ENCODE data around the gene CCNT1.
"Not testable (repeated sequence)": the region's sequence is repeated elsewhere in the genome, so short reads cannot be mapped to it uniquely, and the experiment has no call there.

CCNT1 gene

DNA sequence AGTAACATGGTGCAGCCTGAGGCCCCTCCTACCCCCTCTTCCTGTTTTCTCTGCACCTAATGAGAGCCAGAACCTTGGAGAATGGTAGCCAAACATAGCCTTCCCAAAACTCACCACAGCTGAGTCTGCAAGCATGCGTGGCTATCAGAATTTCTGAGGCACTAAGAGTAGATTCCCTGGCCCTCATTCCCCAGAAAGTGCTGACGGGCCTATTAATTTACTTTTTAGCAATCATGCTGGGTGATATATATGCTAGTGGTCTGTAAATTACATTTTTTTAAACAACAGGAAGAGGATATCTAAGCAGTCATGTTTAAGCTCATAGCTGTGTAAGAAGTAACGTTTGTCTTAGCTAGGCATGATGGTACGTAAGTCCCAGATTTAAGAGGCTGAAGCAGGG is 64.8 kb downstream of the CCNT1 start:
- intact Hi-C loops (cut with DNase I), result no loop called here
- no peak for DNase-seq

DNA sequence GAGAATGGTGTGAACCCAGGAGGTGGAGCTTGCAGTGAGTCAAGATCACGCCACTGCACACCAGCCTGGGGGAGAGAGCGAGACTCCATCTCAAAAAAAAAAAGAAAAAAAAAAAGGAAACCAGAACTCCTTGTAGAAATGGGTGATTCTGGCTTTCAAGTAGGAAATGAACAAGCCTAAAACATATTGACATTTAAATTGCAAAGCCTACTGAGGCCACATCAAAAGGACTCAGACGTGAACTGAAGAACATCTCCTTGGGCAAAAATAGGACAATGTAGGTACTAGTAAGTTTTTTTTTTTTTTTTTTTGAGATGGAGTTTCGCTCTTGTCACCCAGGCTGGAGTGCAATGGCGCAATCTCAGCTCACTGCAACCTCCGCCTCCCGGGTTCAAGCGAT is 71.2 kb downstream of the CCNT1 start:
- DNase-seq; intact Hi-C loops (cut with DNase I): not testable (repeated sequence)

DNA sequence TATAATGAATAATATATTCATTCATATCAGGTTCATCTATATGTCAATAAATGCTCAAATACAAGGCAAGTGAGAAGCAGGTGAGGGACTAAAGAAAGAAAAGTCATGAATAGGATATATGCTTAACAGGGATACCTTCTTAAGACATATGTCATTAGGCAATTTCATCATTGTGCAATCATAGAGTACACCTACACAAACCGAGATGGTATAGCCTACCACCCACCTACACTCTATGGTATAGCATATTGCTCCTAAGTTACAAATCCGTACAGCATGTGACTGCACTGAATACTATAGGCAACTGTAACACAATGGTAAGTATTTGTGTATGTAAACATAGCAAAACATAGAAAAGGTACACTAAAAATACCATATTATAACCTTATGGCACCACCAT is 73.5 kb downstream of the CCNT1 start:
- intact Hi-C loops (cut with DNase I), result no loop called here
- no peak for DNase-seq

DNA sequence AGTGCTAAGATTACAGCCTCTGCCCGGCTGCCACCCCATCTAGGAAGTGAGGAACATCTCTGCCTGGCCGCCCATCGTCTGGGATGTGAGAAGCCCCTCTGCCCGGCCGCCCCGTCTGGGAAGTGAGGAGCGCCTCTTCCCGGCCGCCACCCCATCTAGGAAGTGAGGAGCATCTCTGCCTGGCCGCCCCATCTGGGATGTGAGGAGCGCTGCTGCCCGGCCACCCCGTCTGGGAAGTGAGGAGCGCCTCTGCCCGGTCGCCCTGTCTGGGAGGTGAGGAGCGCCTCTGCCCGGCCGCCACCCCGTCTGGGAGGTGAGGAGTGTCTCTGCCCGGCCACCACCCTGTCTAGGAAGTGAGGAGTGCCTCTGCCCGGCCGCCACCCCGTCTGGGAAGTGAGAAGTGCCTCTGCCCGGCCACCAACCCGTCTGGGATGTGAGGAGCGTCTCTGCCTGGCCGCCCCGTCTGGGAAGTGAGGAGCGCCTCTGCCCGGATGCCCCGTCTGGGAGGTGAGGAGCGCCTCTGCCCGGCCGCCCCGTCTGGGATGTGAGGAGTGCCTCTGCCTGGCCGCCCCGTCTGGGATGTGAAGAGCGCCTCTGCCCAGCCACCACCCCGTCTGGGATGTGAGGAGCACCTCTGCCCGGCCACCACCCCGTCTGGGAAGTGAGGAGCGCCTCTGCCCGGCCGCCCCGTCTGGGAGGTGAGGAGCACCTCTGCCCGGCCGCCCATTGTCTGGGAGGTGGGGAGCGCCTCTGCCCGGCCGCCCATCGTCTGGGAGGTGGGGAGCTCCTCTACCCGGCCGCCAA is 74.6 kb downstream of the CCNT1 start:
- DNase-seq; intact Hi-C loops (cut with DNase I): not testable (repeated sequence)

DNA sequence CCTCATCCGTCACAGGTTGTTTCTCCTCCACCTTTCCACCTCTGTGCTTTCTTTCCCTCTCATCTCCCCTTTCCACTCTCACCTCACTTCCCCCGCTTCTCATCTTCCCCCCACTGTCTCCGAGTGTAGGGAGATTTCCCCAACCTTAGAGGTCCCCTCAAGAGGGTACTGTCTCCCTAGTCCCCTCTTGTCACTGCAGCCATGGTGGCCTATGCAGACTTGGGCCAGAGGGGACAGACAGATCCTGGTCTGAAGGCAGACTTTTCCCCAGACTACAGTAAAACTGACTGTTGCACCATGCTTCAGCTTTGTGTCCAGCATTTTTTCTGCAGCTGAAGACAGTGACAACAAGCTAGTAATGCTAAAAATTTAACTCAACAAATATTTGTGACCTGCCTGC is 75.7 kb downstream of the CCNT1 start:
- DNase-seq, result no peak
- intact Hi-C loops (cut with DNase I), result no loop called here

DNA sequence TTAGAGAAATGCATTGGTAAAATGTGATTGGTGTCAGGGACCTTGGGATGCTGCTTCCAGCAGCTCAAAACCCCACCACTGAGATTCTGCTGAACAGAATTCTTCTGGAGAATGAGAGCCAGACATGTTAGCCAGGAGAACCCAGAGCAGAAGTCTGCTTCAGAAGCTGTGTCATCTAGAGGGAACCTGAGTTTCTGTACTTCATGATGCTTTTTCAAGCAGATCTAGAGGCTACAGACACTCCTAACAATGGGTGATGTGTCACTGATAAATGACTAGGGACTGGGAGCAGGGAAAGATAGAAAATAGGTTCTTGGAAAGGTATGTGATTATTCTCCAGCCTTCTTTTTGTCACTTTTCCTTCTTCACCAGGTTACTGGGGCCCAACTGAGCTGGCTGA is 76.1 kb downstream of the CCNT1 start:
- DNase-seq, result no peak
- intact Hi-C loops (cut with DNase I), result no loop called here
